Transverse colon (tissue), 4 donors: Measurements from ENCODE around the gene CAPNS2. TPM values are rescaled to one million over a fixed set of nuclear protein-coding genes. Genes with fewer than 3 reads are reported as not detected.

Experiments used
- DNase-seq: peaks from one replicate; pipeline ENCODE4 v3.0.0-alpha.2; 2019
- H3K27ac ChIP-seq, 4 donors: fragments of 200-600 bp; sonication (generic); 2 replicates each; pipeline ENCODE4 v1.5.1; 2016 to 2018; ENCODE audit warnings: inconsistent platforms in 4 of 4
- H3K27me3 ChIP-seq: fragments of 200-600 bp; sonication (generic); 2 replicates; pipeline ENCODE4 v1.5.1; 2017; ENCODE audit warnings: inconsistent platforms
- H3K36me3 ChIP-seq, 4 donors: fragments of 200-600 bp; sonication (generic); 2 replicates each; pipeline ENCODE4 v1.5.1; 2017 to 2019; ENCODE audit warnings: inconsistent platforms in 4 of 4
- H3K4me1 ChIP-seq, 4 donors: fragments of 200-600 bp; sonication (generic); 2 replicates each; pipeline ENCODE4 v1.5.1; 2017 to 2020; ENCODE audit warnings: inconsistent platforms in 4 of 4
- H3K4me3 ChIP-seq, 4 donors: fragments of 200-600 bp; sonication (generic); 1 replicate in 1 of 4; 2 replicates in 3 of 4; pipeline versions ENCODE4 v1.5.1 to v1.6.1; 2017 to 2019; ENCODE audit warnings: inconsistent platforms in 4 of 4
- H3K9me3 ChIP-seq, 2 donors: fragments of 200-600 bp; sonication (generic); 2 replicates each; pipeline ENCODE4 v1.5.1; 2017 to 2019; ENCODE audit warnings: inconsistent platforms in 2 of 2
- CTCF ChIP-seq, 5 experiments: fragments of 200-600 bp in 3 of 5; fragments of 450-650 bp in 2 of 5; sonication (generic) in 3 of 5; IDR thresholded peaks; 1 replicate in 2 of 5; 2 replicates in 3 of 5; pipeline ENCODE4 v1.5.1; 2016 to 2017; ENCODE audit warnings: antibody characterized with exemption in 5 of 5, inconsistent platforms in 3 of 5, mild to moderate bottlenecking in 2 of 5, moderate library complexity in 1 of 5
- EP300 ChIP-seq: sonication (generic); formaldehyde crosslinking; IDR thresholded peaks from one replicate; pipeline ENCODE4 v1.6.1; 2017; ENCODE audit warnings: antibody characterized with exemption, low read depth
- POLR2A ChIP-seq: fragments of 450-650 bp; IDR thresholded peaks from one replicate; pipeline ENCODE4 v1.6.1; 2016; ENCODE audit warnings: antibody characterized with exemption, mild to moderate bottlenecking, moderate library complexity
- POLR2AphosphoS5 ChIP-seq, 3 donors: sonication (generic); formaldehyde crosslinking; IDR thresholded peaks; one replicate each; pipeline ENCODE4 v1.6.1; 2016; ENCODE audit warnings: antibody characterized with exemption in 3 of 3
- WGBS, 2 donors: methylation state at CpG; one replicate each; pipeline ENCODE4 v1.1.5; 2018; ENCODE audit warnings: low coverage in 1 of 2; 5-methylcytosine and 5-hydroxymethylcytosine counted together
- in situ Hi-C, 4 donors: fragments of 200-750 bp; cut with MboI; loops; one replicate each; pipeline versions ENCODE4 v1.15.0 to v1.15.1; 2017; ENCODE audit warnings: low sequenced_read_pairs in 3 of 4, low pct_ligation_motif_present in 1 of 4, low pct_unique_long_range_greater_than_20kb in 1 of 4
- intact Hi-C: fragments of 100-400 bp; cut with DNase I; formaldehyde crosslinking; loops from one replicate; pipeline ENCODE4 v1.15.1; 2023; ENCODE audit warnings: low total_unique reads
- total RNA-seq, 4 donors: library from RNA; depleted of rRNA; stranded (reverse); fragments of >200 nt; gene quantifications; one replicate each; pipeline ENCODE4 v1.1.0, GENCODE V29; 2016

CAPNS2 gene
- under 1 TPM in 2 of 4 donors, not detected in 2; 0.55 to 0.64 TPM for total RNA-seq

- Histone ChIP-seq H3K4me1 (peaks cover 0 to 7% (median 1%) of the 10 kb centered on the region in 4 donors), H3K27ac (no peak within 1 kb of the TSS), H3K27me3 (no peaks in the 10 kb centered on the region), H3K36me3 (no peaks in the 10 kb centered on the region), H3K4me3 (no peak within 1 kb of the TSS), H3K9me3 (no peaks in the 10 kb centered on the region)
- intact Hi-C loops (no loop called here), in situ Hi-C loops (no loop called here)
- DNase-seq: no peak
- TF ChIP-seq EP300 (no peak), CTCF (IDR thresholded peaks at IDR 0.05) (no peak), POLR2AphosphoS5 (IDR thresholded peaks at IDR 0.05) (no peak), POLR2A (no peak)
- 90 to 91% methylated on average over 3 to 9 of the region's 9 CpGs for WGBS, 2 donors
These were observed at the start of gene CAPNS2 for GRCh38 chr16:55566432-55567175. CAPNS2 (plus strand) TSS chr16:55566684; CDS start chr16:55566757, 73 bp downstream.

GRCh38 chr16:55521792-55522191 is 44.7 kb upstream of the CAPNS2 start:
- DNase-seq: no peak
- 60 to 93% methylated on average over 1 of the region's 1 CpG for WGBS, 2 donors
- no peak for TF ChIP-seq POLR2AphosphoS5 (IDR thresholded peaks at IDR 0.05)
- TF ChIP-seq CTCF (IDR thresholded peaks at IDR 0.05): no peak
- no peak for TF ChIP-seq EP300
- no peak for TF ChIP-seq POLR2A
- no peaks in the 10 kb centered on the region for H3K36me3 ChIP-seq
- in situ Hi-C loops: no loop called here
- peaks cover 0 to 12% of the 10 kb centered on the region in 2 donors for H3K9me3 ChIP-seq
- H3K27ac ChIP-seq: no peak overlapping the region
- H3K4me1 ChIP-seq: peaks cover 0 to 4% (median 0%) of the 10 kb centered on the region in 4 donors
- no peak overlapping the region for H3K4me3 ChIP-seq
- intact Hi-C loops: no loop called here
- H3K27me3 ChIP-seq: no peaks in the 10 kb centered on the region

- H3K9me3 ChIP-seq: peaks cover 0 to 5% of the 10 kb centered on the region in 2 donors
- WGBS, 2 donors: 30 to 31% methylated on average over 2 of the region's 2 CpGs
- H3K27ac ChIP-seq: no peak overlapping the region
- H3K4me1 ChIP-seq: peaks cover 0 to 4% (median 0%) of the 10 kb centered on the region in 4 donors
- no peak for DNase-seq
- in situ Hi-C loops: no loop called here
- intact Hi-C loops: no loop called here
- H3K4me3 ChIP-seq: no peak overlapping the region
- H3K27me3 ChIP-seq: no peaks in the 10 kb centered on the region
- TF ChIP-seq POLR2A: no peak
- no peak for TF ChIP-seq EP300
- no peak for TF ChIP-seq POLR2AphosphoS5 (IDR thresholded peaks at IDR 0.05)
- TF ChIP-seq CTCF (IDR thresholded peaks at IDR 0.05): no peak
- H3K36me3 ChIP-seq: no peaks in the 10 kb centered on the region
These were observed 40.0 kb upstream of the CAPNS2 start for GRCh38 chr16:55526441-55526840.

- Histone ChIP-seq H3K27me3 (no peaks in the 10 kb centered on the region), H3K36me3 (no peaks in the 10 kb centered on the region), H3K4me3 (no peak overlapping the region), H3K9me3 (no peaks in the 10 kb centered on the region), H3K27ac (no peak overlapping the region), H3K4me1 (peaks cover 0 to 4% (median 0%) of the 10 kb centered on the region in 4 donors)
- no peak for TF ChIP-seq EP300
- in situ Hi-C loops: no loop called here
- intact Hi-C loops: no loop called here
- DNase-seq: no peak
These were observed 38.6 kb upstream of the CAPNS2 start for GRCh38 chr16:55527885-55528284.
